IMR-90 (cell line): ENCODE results near the gene SLX9. TPM values are rescaled to one million over a fixed set of nuclear protein-coding genes. Genes with fewer than 3 reads are reported as not detected.

Experiments
- ATAC-seq: fragments of 200-7000 bp; cut with Tn5 transposase; 2 replicates; pipeline ENCODE4 v1.9.1; 2020; ENCODE audit warnings: low read depth, mild to moderate bottlenecking, moderate library complexity
- BruUV-seq: library from RNA; stranded (reverse); fragments of 400-500 nt; replicated peaks from 2 replicates; lab custom pipeline; 2021; lab: Mats Ljungman, UMichigan
- CTCF ChIA-PET: fragments of 300-600 bp; formaldehyde crosslinking; extraction: SDS; loops from one replicate; lab custom pipeline; 2021; ENCODE audit warnings: antibody characterized with exemption; lab: Yijun Ruan, JAX
- POLR2A ChIA-PET: fragments of 300-600 bp; sonication (Branson Sonifier 250); formaldehyde crosslinking; loops from one replicate; lab custom pipeline; 2022; ENCODE audit warnings: antibody characterized with exemption; ENCODE audit not compliant: unreplicated experiment; lab: Charles Lee
- DNase-seq: peaks from one replicate; pipeline ENCODE4 v3.0.0; 2013
- H2AFZ ChIP-seq: replicated peaks from 2 replicates; pipeline ENCODE3; 2013; ENCODE audit warnings: low read length, mild to moderate bottlenecking; ENCODE audit not compliant: poor library complexity
- H2AK5ac ChIP-seq: 2 replicates; pipeline ENCODE4 v1.6.1; 2013; ENCODE audit warnings: low read depth, low read length, inconsistent platforms
- H2AK9ac ChIP-seq: replicated peaks from 2 replicates; pipeline ENCODE3; 2013; ENCODE audit warnings: mild to moderate bottlenecking, low read depth, low read length, moderate library complexity; ENCODE audit not compliant: poor library complexity
- H2BK120ac ChIP-seq: 2 replicates; pipeline ENCODE4 v1.6.1; 2013; ENCODE audit warnings: low read depth, low read length, inconsistent platforms
- H2BK15ac ChIP-seq: 3 replicates; pipeline ENCODE4 v1.6.1; 2013; ENCODE audit warnings: low read depth, low read length, inconsistent platforms
- H2BK20ac ChIP-seq: 2 replicates; pipeline ENCODE4 v1.6.1; 2013; ENCODE audit warnings: low read depth, mild to moderate bottlenecking, inconsistent platforms, low read length, moderate library complexity
- H2BK5ac ChIP-seq: 2 replicates; pipeline ENCODE4 v1.6.1; 2013; ENCODE audit warnings: mild to moderate bottlenecking, low read depth, low read length, inconsistent platforms; ENCODE audit not compliant: poor library complexity, severe bottlenecking
- H3K14ac ChIP-seq: replicated peaks from 2 replicates; pipeline ENCODE4 v1.6.1; 2013; ENCODE audit warnings: low read depth, low read length, inconsistent platforms
- H3K18ac ChIP-seq: 2 replicates; pipeline ENCODE4 v1.6.1; 2013; ENCODE audit warnings: low read depth, low read length, control low read depth
- H3K23ac ChIP-seq: 2 replicates; pipeline ENCODE4 v1.6.1; 2013; ENCODE audit warnings: low read depth, low read length, inconsistent platforms
- H3K27ac ChIP-seq: 2 replicates; pipeline ENCODE4 v1.5.1; 2013; ENCODE audit warnings: mild to moderate bottlenecking, control low read depth, low read length; ENCODE audit not compliant: insufficient read depth
- H3K27me3 ChIP-seq: 2 replicates; pipeline ENCODE4 v1.6.1; 2013; ENCODE audit warnings: low read length; ENCODE audit not compliant: control insufficient read depth, insufficient read depth
- H3K36me3 ChIP-seq: 2 replicates; pipeline ENCODE4 v1.6.1; 2013; ENCODE audit warnings: low read length, mixed read lengths; ENCODE audit not compliant: control insufficient read depth, insufficient read depth
- H3K4ac ChIP-seq: 2 replicates; pipeline ENCODE4 v1.6.1; 2013; ENCODE audit warnings: low read depth, low read length, inconsistent platforms
- H3K4me1 ChIP-seq: 2 replicates; pipeline ENCODE4 v1.6.1; 2013; ENCODE audit warnings: low read length, mixed read lengths; ENCODE audit not compliant: control insufficient read depth, insufficient read depth
- H3K4me2 ChIP-seq: 2 replicates; pipeline ENCODE4 v1.6.1; 2013; ENCODE audit warnings: low read depth, mild to moderate bottlenecking, control low read depth, low read length, moderate library complexity
- H3K4me3 ChIP-seq: 2 replicates; pipeline ENCODE4 v1.5.1; 2013; ENCODE audit warnings: low read depth, mild to moderate bottlenecking, control low read depth, low read length, moderate library complexity; ENCODE audit not compliant: insufficient read depth
- H3K56ac ChIP-seq: 2 replicates; pipeline ENCODE4 v1.6.1; 2013; ENCODE audit warnings: low read length, inconsistent platforms; ENCODE audit not compliant: insufficient read depth; ENCODE audit errors: extremely low read depth
- H3K79me1 ChIP-seq, 2 experiments: 2 replicates each; pipeline ENCODE4 v1.6.1; 2013; ENCODE audit warnings: low read length in 2 of 2, inconsistent platforms in 1 of 2, low read depth in 1 of 2
- H3K9ac ChIP-seq: 2 replicates; pipeline ENCODE4 v1.6.1; 2013; ENCODE audit warnings: low read depth, low read length, control low read depth
- H3K9me1 ChIP-seq: 2 replicates; pipeline ENCODE4 v1.6.1; 2013; ENCODE audit warnings: low read length, inconsistent platforms; ENCODE audit not compliant: insufficient read depth
- H3K9me3 ChIP-seq: 2 replicates; pipeline ENCODE4 v1.6.1; 2013; ENCODE audit warnings: low read length; ENCODE audit not compliant: control insufficient read depth, insufficient read depth
- H4K20me1 ChIP-seq: 2 replicates; pipeline ENCODE4 v1.6.1; 2013; ENCODE audit warnings: low read length, inconsistent platforms; ENCODE audit not compliant: insufficient read depth
- H4K5ac ChIP-seq: 2 replicates; pipeline ENCODE4 v1.6.1; 2013; ENCODE audit warnings: mild to moderate bottlenecking, low read depth, low read length, control low read depth
- H4K8ac ChIP-seq, 2 experiments: 2 replicates each; pipeline ENCODE4 v1.6.1; 2013; ENCODE audit warnings: low read depth in 2 of 2, low read length in 2 of 2, control low read depth in 1 of 2, inconsistent platforms in 1 of 2
- H4K91ac ChIP-seq: 2 replicates; pipeline ENCODE4 v1.6.1; 2013; ENCODE audit warnings: low read depth, low read length, inconsistent platforms; ENCODE audit not compliant: insufficient read depth
- BHLHE40 ChIP-seq: fragments of 150-350 bp; IDR thresholded peaks from 2 replicates; pipeline ENCODE4 v1.6.1; 2016; ENCODE audit warnings: mild to moderate bottlenecking, low read depth, low read length
- CHD1 ChIP-seq: IDR thresholded peaks from 2 replicates; pipeline ENCODE4 v1.6.1; 2012; ENCODE audit warnings: low read depth, low read length, improper control_type of control experiment
- ELK1 ChIP-seq: fragments of 150-350 bp; IDR thresholded peaks from 2 replicates; pipeline ENCODE4 v1.6.1; 2016; ENCODE audit warnings: low read depth, mild to moderate bottlenecking, low read length, moderate library complexity, borderline replicate concordance
- MAFK ChIP-seq: IDR thresholded peaks from 2 replicates; pipeline ENCODE4 v1.6.1; 2012; ENCODE audit warnings: low read depth, low read length, improper control_type of control experiment
- MAZ ChIP-seq: IDR thresholded peaks from 2 replicates; pipeline ENCODE4 v1.6.1; 2012; ENCODE audit warnings: low read depth, mild to moderate bottlenecking, low read length, improper control_type of control experiment, moderate library complexity, borderline replicate concordance
- MXI1 ChIP-seq: IDR thresholded peaks from 2 replicates; pipeline ENCODE4 v1.6.1; 2012; ENCODE audit warnings: low read depth, mild to moderate bottlenecking, low read length, moderate library complexity, borderline replicate concordance
- NFE2L2 ChIP-seq: fragments of 150-350 bp; IDR thresholded peaks from 2 replicates; pipeline ENCODE4 v1.6.1; 2016; ENCODE audit warnings: low read depth, mild to moderate bottlenecking, low read length
- POLR2A ChIP-seq: IDR thresholded peaks from 2 replicates; pipeline ENCODE4 v1.6.1; 2012; ENCODE audit warnings: mild to moderate bottlenecking, low read depth, low read length
- RAD21 ChIP-seq: IDR thresholded peaks from 2 replicates; pipeline ENCODE4 v1.6.1; 2012; ENCODE audit warnings: low read length, improper control_type of control experiment
- RCOR1 ChIP-seq: IDR thresholded peaks from 2 replicates; pipeline ENCODE4 v1.6.1; 2012; ENCODE audit warnings: mild to moderate bottlenecking, low read length, improper control_type of control experiment; ENCODE audit not compliant: insufficient replicate concordance
- RFX5 ChIP-seq: IDR thresholded peaks from 2 replicates; pipeline ENCODE4 v1.8.0; 2012; ENCODE audit warnings: low read depth, mild to moderate bottlenecking, low read length, moderate library complexity
- SMC3 ChIP-seq: fragments of 150-350 bp; IDR thresholded peaks from 2 replicates; pipeline ENCODE4 v1.6.1; 2016; ENCODE audit warnings: low read depth, mild to moderate bottlenecking, antibody characterized with exemption, low read length, moderate library complexity
- WGBS, 2 experiments: methylation state at CpG; one replicate each; pipeline versions ENCODE4 v1.1.5 to v1.1.7; 2013; ENCODE audit warnings: missing lambda C conversion rate in 2 of 2; ENCODE audit not compliant: insufficient read length in 1 of 2; ENCODE audit errors: extremely low coverage in 2 of 2; 5-methylcytosine and 5-hydroxymethylcytosine counted together
- dilution Hi-C: fragments of 300-500 bp; cut with HindIII; formaldehyde crosslinking; loops from one replicate; pipeline ENCODE4 v1.14.3; 2018; ENCODE audit warnings: low sequenced_read_pairs; ENCODE audit not compliant: unreplicated experiment
- in situ Hi-C: fragments of 300-500 bp; cut with MboI; formaldehyde crosslinking; loops from 3 replicates; pipeline ENCODE4 v1.14.3; 2019; ENCODE audit warnings: low sequenced_read_pairs, inconsistent platforms, mixed read lengths
- intact Hi-C: fragments of 100-400 bp; cut with micrococcal nuclease; formaldehyde crosslinking; loops from 2 replicates; pipeline ENCODE4 v1.10.0; 2022
- polyA plus RNA-seq, 3 experiments: library from polyadenylated mRNA; depleted of rRNA; stranded (reverse); fragments of >200 nt; gene quantifications; 2 replicates each; pipeline ENCODE4 v1.2.3, GENCODE V29; 2012; ENCODE audit warnings: low replicate concordance in 1 of 3
- total RNA-seq: library from RNA; depleted of rRNA; stranded (reverse); fragments of >200 nt; gene quantifications from 2 replicates; pipeline ENCODE4 v1.2.3, GENCODE V29; 2012
- TF ChIP-seq, protein P1 (sequence below): fragments of 150-350 bp; IDR thresholded peaks from 2 replicates; pipeline ENCODE4 v1.6.1; 2017; ENCODE audit warnings: mild to moderate bottlenecking, antibody characterized with exemption, low read length, low read depth
- TF ChIP-seq, protein P2 (sequence below): conservative IDR thresholded peaks from 2 replicates; pipeline ENCODE4 v1.5.1; 2012; ENCODE audit warnings: mild to moderate bottlenecking, low read depth, low read length, improper control_type of control experiment

Gene SLX9
- total and polyA plus RNA-seq, 2 of the 4 experiments (the other 2 are of a cell fraction), result 10.4 to 21.7 TPM

GRCh38 chr21:45019076-45019886, 79.5 kb downstream of the SLX9 start:
- Histone ChIP-seq H4K5ac (no peak overlapping the region), H2BK15ac (peak overlapping the region; percentile 63; the same call in 1 of the 3 replicates), H3K27ac (no peak overlapping the region), H2BK5ac (no peak overlapping the region), H3K23ac (no peak overlapping the region), H4K20me1 (no peaks in the 10 kb centered on the region; the same call in 1 of the 2 replicates), H2AK9ac (no peak overlapping the region), H3K56ac (no peak overlapping the region), H3K4me3 (no peak overlapping the region), H3K36me3 (no peaks in the 10 kb centered on the region), H3K18ac (no peak overlapping the region), H3K9ac (no peak overlapping the region), H3K27me3 (no peaks in the 10 kb centered on the region), H4K91ac (peak overlapping the region; percentile 66; the same call in 1 of the 2 replicates), H3K14ac (0 out of 2 replicates have a peak overlapping the region, but pooled peaks have one; percentile 5), H3K9me1 (peaks cover 6% of the 10 kb centered on the region), H2BK120ac (peak overlapping the region; percentile 64; the same call in 1 of the 2 replicates), H3K79me1 (no peaks in the 10 kb centered on the region), H2BK20ac (0 out of 2 replicates have a peak overlapping the region, but pooled peaks have one; percentile 47), H2AK5ac (peak overlapping the region; percentile 70), H4K8ac (peak overlapping the region in 1 of 2 experiments; percentile 31; a peak in 2 of 4 replicates), H2AFZ (peak overlapping the region; percentile 57), H3K4ac (peak overlapping the region; percentile 35; the same call in 1 of the 2 replicates), H3K9me3 (peaks cover 5% of the 10 kb centered on the region), H3K4me1 (peaks cover 5% of the 10 kb centered on the region), H3K4me2 (no peak overlapping the region)
- BruUV-seq, result no TSS peak
- dilution Hi-C loops (no loop called here), intact Hi-C loops (no loop called here), in situ Hi-C loops (no loop called here)
- TF ChIP-seq RCOR1, result no peak
- no peak for TF ChIP-seq CHD1
- TF ChIP-seq MAZ, result no peak
- no peak for TF ChIP-seq MXI1
- no peak for TF ChIP-seq RAD21
- no peak for TF ChIP-seq RFX5
- TF ChIP-seq ELK1, result no peak
- TF ChIP-seq SMC3, result no peak
- no peak for TF ChIP-seq MAFK
- no peak for TF ChIP-seq POLR2A
- TF ChIP-seq, protein P1, sequence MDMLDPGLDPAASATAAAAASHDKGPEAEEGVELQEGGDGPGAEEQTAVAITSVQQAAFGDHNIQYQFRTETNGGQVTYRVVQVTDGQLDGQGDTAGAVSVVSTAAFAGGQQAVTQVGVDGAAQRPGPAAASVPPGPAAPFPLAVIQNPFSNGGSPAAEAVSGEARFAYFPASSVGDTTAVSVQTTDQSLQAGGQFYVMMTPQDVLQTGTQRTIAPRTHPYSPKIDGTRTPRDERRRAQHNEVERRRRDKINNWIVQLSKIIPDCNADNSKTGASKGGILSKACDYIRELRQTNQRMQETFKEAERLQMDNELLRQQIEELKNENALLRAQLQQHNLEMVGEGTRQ, result no peak
- no peak for TF ChIP-seq NFE2L2
- TF ChIP-seq, protein P2, sequence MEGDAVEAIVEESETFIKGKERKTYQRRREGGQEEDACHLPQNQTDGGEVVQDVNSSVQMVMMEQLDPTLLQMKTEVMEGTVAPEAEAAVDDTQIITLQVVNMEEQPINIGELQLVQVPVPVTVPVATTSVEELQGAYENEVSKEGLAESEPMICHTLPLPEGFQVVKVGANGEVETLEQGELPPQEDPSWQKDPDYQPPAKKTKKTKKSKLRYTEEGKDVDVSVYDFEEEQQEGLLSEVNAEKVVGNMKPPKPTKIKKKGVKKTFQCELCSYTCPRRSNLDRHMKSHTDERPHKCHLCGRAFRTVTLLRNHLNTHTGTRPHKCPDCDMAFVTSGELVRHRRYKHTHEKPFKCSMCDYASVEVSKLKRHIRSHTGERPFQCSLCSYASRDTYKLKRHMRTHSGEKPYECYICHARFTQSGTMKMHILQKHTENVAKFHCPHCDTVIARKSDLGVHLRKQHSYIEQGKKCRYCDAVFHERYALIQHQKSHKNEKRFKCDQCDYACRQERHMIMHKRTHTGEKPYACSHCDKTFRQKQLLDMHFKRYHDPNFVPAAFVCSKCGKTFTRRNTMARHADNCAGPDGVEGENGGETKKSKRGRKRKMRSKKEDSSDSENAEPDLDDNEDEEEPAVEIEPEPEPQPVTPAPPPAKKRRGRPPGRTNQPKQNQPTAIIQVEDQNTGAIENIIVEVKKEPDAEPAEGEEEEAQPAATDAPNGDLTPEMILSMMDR, result no peak
- no peak for TF ChIP-seq BHLHE40
- ChIA-PET POLR2A (no interaction called here), CTCF (no interaction called here)
- DNase-seq, result no peak
- ATAC-seq, result no peak
- 82% methylated on average over 24 of the region's 60 CpGs; no CpG with 5 or more reads in 1 of the 2 experiments for WGBS, 2 experiments
